A673 (cell line): ENCODE data around the gene LFNG.

Experiments used
- CTCF ChIP-seq: fragments of 300-800, 200-600 bp; sonication (generic); conservative IDR thresholded peaks from 2 replicates; pipeline ENCODE4 v1.5.1; 2017; ENCODE audit warnings: low read depth, mild to moderate bottlenecking, antibody characterized with exemption, low read length, moderate library complexity, mixed read lengths
- EZH2 ChIP-seq: fragments of 200-600 bp; sonication (generic); IDR thresholded peaks from 2 replicates; pipeline ENCODE4 v1.6.1; 2017; ENCODE audit warnings: borderline replicate concordance, low read depth, mild to moderate bottlenecking, mixed read lengths, antibody characterized with exemption, low read length; ENCODE audit not compliant: poor library complexity, severe bottlenecking

GRCh38 chr7:2471396-2471795, 48.2 kb upstream of the LFNG start:
- TF ChIP-seq EZH2 (no peak), CTCF (no peak)
